Mononuclear cell (primary cell): ENCODE measurements around the gene PDE3B. TPM values are rescaled to one million over a fixed set of nuclear protein-coding genes. Genes with fewer than 3 reads are reported as not detected.
"Not testable (repeated sequence)": the region's sequence is repeated elsewhere in the genome, so short reads cannot be mapped to it uniquely, and the experiment has no call there.

Source experiments
- H3K27me3 ChIP-seq: 2 replicates; pipeline ENCODE4 v1.6.0; 2011; ENCODE audit warnings: low read length, control low read depth; ENCODE audit not compliant: insufficient read depth
- H3K4me1 ChIP-seq: 2 replicates; pipeline ENCODE4 v1.5.1; 2011; ENCODE audit warnings: mild to moderate bottlenecking, low read length, control low read depth; ENCODE audit not compliant: insufficient read depth
- H3K4me3 ChIP-seq: 2 replicates; pipeline ENCODE4 v1.5.1; 2011; ENCODE audit warnings: mild to moderate bottlenecking, low read length, moderate library complexity
- H3K9me3 ChIP-seq: 2 replicates; pipeline ENCODE4 v1.5.1; 2011; ENCODE audit warnings: low read depth, mild to moderate bottlenecking, control low read depth, low read length
- total RNA-seq: library from RNA; depleted of rRNA; stranded (reverse); fragments of >200 nt; gene quantifications from one replicate; pipeline ENCODE4 v1.2.3, GENCODE V29; 2012

Gene PDE3B
- total RNA-seq, 1 donor = 149 TPM

GRCh38 chr11:14653090-14653489 is 9.5 kb downstream of the PDE3B start:
- no peaks in the 10 kb centered on the region for H3K27me3 ChIP-seq
- H3K4me3 ChIP-seq = no peak overlapping the region
- H3K9me3 ChIP-seq = no peaks in the 10 kb centered on the region
- no peaks in the 10 kb centered on the region for H3K4me1 ChIP-seq

GRCh38 chr11:14655435-14655834 is 11.8 kb downstream of the PDE3B start:
- no peaks in the 10 kb centered on the region for H3K9me3 ChIP-seq
- H3K27me3 ChIP-seq = no peaks in the 10 kb centered on the region
- H3K4me3 ChIP-seq = no peak overlapping the region
- no peaks in the 10 kb centered on the region for H3K4me1 ChIP-seq

GRCh38 chr11:14656536-14657457 is 13.2 kb downstream of the PDE3B start:
- H3K27me3 ChIP-seq = no peaks in the 10 kb centered on the region

GRCh38 chr11:14657841-14658240 is 14.2 kb downstream of the PDE3B start:
- H3K27me3 ChIP-seq = no peaks in the 10 kb centered on the region
- no peaks in the 10 kb centered on the region for H3K4me1 ChIP-seq
- no peaks in the 10 kb centered on the region for H3K9me3 ChIP-seq
- H3K4me3 ChIP-seq = no peak overlapping the region

More at GRCh38 chr11:14656536-14657457, 13.2 kb downstream of the PDE3B start:
- H3K4me3 ChIP-seq = no peak overlapping the region
- no peaks in the 10 kb centered on the region for H3K4me1 ChIP-seq
- H3K9me3 ChIP-seq = no peaks in the 10 kb centered on the region

- not testable (repeated sequence) for H3K4me3 ChIP-seq, H3K4me1 ChIP-seq, H3K27me3 ChIP-seq, H3K9me3 ChIP-seq
Observed at GRCh38 chr11:14664926-14665325, 21.3 kb downstream of the PDE3B start.

- H3K4me1 ChIP-seq, H3K4me3 ChIP-seq: not testable (repeated sequence)
Observed at GRCh38 chr11:14667329-14667728, 23.7 kb downstream of the PDE3B start.

GRCh38 chr11:14668731-14669301 is 25.2 kb downstream of the PDE3B start:
- Histone ChIP-seq H3K9me3 (no peaks in the 10 kb centered on the region), H3K4me1 (peaks cover 4% of the 10 kb centered on the region), H3K4me3 (no peak overlapping the region), H3K27me3 (no peaks in the 10 kb centered on the region)

More at GRCh38 chr11:14667329-14667728, 23.7 kb downstream of the PDE3B start:
- not testable (repeated sequence) for H3K27me3 ChIP-seq, H3K9me3 ChIP-seq

- Histone ChIP-seq H3K4me3 (no peak overlapping the region), H3K9me3 (no peaks in the 10 kb centered on the region), H3K27me3 (no peaks in the 10 kb centered on the region), H3K4me1 (peaks cover 10% of the 10 kb centered on the region)
Observed at GRCh38 chr11:14669499-14669898, 25.9 kb downstream of the PDE3B start.

- Histone ChIP-seq H3K4me3 (no peak overlapping the region), H3K27me3 (no peaks in the 10 kb centered on the region), H3K4me1 (peaks cover 10% of the 10 kb centered on the region), H3K9me3 (no peaks in the 10 kb centered on the region)
Observed at GRCh38 chr11:14669958-14670357, 26.4 kb downstream of the PDE3B start.

- no peak overlapping the region for H3K4me3 ChIP-seq
- peaks cover 10% of the 10 kb centered on the region for H3K4me1 ChIP-seq
- no peaks in the 10 kb centered on the region for H3K27me3 ChIP-seq
- H3K9me3 ChIP-seq = no peaks in the 10 kb centered on the region
Observed at GRCh38 chr11:14672635-14673034, 29.0 kb downstream of the PDE3B start.

GRCh38 chr11:14673421-14673820 is 29.8 kb downstream of the PDE3B start:
- Histone ChIP-seq H3K4me3 (no peak overlapping the region), H3K4me1 (peaks cover 10% of the 10 kb centered on the region), H3K27me3 (no peaks in the 10 kb centered on the region), H3K9me3 (no peaks in the 10 kb centered on the region)

- H3K27me3 ChIP-seq = no peaks in the 10 kb centered on the region
- H3K4me3 ChIP-seq = no peak overlapping the region
- no peaks in the 10 kb centered on the region for H3K9me3 ChIP-seq
- peaks cover 10% of the 10 kb centered on the region for H3K4me1 ChIP-seq
Observed at GRCh38 chr11:14673824-14674405, 30.3 kb downstream of the PDE3B start.

GRCh38 chr11:14676068-14676467 is 32.5 kb downstream of the PDE3B start:
- Histone ChIP-seq H3K4me3 (no peak overlapping the region), H3K27me3 (no peaks in the 10 kb centered on the region), H3K9me3 (no peaks in the 10 kb centered on the region), H3K4me1 (peaks cover 10% of the 10 kb centered on the region)

GRCh38 chr11:14677146-14677545 is 33.5 kb downstream of the PDE3B start:
- Histone ChIP-seq H3K4me1 (peaks cover 10% of the 10 kb centered on the region), H3K9me3 (no peaks in the 10 kb centered on the region), H3K27me3 (no peaks in the 10 kb centered on the region), H3K4me3 (no peak overlapping the region)

GRCh38 chr11:14678350-14678749 is 34.7 kb downstream of the PDE3B start:
- peaks cover 10% of the 10 kb centered on the region for H3K4me1 ChIP-seq
- H3K9me3 ChIP-seq = no peaks in the 10 kb centered on the region
- no peaks in the 10 kb centered on the region for H3K27me3 ChIP-seq
- H3K4me3 ChIP-seq = no peak overlapping the region
